Superior temporal gyrus (tissue), 1 donor: Measurements from ENCODE around the gene WAS.
"Not testable (repeated sequence)": the region's sequence is repeated elsewhere in the genome, so short reads cannot be mapped to it uniquely, and the experiment has no call there.

Source experiments
- DNase-seq: peaks from one replicate; pipeline ENCODE4 v3.0.0-alpha.2; 2016; ENCODE audit errors: extremely low spot score

The WAS gene

DNA sequence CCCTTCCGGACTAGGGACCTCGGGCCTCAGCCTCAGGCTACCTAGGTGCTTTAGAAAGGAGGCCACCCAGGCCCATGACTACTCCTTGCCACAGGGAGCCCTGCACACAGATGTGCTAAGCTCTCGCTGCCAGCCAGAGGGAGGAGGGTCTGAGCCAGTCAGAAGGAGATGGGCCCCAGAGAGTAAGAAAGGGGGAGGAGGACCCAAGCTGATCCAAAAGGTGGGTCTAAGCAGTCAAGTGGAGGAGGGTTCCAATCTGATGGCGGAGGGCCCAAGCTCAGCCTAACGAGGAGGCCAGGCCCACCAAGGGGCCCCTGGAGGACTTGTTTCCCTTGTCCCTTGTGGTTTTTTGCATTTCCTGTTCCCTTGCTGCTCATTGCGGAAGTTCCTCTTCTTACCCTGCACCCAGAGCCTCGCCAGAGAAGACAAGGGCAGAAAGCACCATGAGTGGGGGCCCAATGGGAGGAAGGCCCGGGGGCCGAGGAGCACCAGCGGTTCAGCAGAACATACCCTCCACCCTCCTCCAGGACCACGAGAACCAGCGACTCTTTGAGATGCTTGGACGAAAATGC, at the start of gene WAS:
Gene WAS (plus strand): TSS at position 389 of the 572 bp plus-strand sequence. CDS start 55 bp downstream, at position 444.
- no peak for DNase-seq

- no peak for DNase-seq
Measured at GRCh38 chrX:48636301-48636700, 47.3 kb upstream of the WAS start.

DNA sequence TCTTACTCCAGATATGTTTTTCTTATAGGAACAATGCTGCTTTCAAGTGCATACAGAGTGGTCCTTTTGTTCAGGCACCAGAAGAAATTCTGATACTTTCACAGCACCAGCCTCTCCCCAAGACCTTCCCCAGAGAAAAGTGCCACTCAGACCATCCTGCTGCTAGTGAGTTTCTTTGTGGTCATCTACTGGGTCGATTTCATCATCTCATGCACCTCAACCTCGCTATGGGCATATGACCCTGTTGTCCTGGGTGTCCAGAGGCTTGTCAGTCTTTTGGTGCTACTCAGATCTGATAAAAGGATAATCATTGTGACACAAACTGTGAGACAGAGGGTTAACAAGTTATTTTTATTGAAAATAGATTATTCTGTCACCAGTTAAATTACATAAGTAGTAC, 46.8 kb upstream of the WAS start:
- DNase-seq = no peak

DNA sequence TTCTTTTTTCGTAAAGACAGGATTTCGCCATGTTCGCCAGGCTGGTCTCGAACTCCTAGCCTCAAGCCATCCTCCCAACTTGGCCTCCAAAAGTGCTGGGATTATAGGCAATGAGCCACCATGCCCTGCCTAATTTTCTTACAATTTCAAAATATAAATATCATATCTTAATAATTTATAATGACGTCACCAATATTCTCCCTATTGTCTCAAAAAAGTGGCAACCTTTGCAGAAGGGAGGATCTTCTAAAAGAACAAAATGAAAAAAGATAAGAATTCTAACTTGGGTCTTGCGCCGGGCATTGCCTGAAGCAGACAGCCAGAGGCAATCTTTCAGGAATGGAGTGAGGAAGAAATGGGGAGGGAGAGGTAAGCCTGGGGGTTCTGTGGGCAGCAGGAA, 37.9 kb upstream of the WAS start:
- no peak for DNase-seq

DNA sequence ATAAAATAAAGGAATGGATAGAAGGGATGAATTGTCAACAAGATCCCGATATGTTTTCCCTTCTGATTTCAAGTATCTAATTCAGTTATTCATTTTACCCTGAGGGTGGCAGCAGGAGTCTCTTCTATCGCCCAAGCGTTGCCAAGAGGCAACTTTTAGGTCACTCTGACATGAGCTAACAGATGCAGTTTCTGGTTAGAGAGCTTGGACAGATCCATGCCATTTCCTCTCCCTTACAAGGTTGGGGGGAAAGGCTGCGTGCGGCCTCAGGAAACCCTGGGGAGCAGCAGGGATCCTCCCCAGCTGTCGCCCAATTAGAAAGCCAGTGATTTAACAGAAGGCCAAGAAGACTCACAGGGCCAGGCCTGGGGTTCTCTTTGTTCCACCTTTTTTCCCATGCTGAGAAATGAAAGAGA, 35.3 kb upstream of the WAS start:
- DNase-seq = peak; percentile 72

- no peak for DNase-seq
Measured at GRCh38 chrX:48649102-48649501, 34.5 kb upstream of the WAS start.

GRCh38 chrX:48652055-48652579, 31.5 kb upstream of the WAS start:
- not testable (repeated sequence) for DNase-seq

DNA sequence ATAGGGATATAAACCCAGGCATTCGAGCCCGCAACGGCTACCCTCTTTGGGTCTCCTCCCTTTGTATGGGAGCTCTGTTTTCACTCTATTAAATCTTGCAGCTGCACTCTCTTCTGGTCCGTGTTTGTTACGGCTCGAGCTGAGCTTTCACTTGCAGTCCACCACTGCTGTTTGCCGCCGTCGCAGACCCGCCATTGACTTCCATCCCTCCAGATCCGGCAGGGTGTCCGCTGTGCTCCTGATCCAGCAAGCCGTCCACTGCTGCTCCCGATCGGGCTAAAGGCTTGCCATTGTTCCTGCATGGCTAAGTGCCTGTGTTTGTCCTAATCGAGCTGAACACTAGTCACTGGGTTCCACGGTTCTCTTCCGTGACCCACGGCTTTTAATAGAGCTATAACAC, 28.9 kb upstream of the WAS start:
- DNase-seq = not testable (repeated sequence)

DNA sequence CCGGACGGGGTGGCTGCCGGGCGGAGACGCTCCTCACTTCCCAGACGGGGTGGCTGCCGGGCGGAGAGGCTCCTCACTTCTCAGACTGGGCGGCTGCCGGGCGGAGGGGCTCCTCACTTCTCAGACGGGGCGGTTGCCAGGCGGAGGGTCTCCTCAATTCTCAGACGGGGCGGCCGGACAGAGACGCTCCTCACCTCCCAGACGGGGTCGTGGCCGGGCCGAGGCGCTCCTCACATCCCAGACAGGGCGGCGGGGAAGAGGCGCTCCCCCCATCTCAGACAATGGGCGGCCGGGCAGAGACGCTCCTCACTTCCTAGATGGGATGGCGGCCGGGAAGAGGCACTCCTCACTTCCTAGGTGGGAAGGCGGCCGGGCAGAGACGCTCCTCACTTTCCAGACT, 23.9 kb upstream of the WAS start:
- not testable (repeated sequence) for DNase-seq

DNA sequence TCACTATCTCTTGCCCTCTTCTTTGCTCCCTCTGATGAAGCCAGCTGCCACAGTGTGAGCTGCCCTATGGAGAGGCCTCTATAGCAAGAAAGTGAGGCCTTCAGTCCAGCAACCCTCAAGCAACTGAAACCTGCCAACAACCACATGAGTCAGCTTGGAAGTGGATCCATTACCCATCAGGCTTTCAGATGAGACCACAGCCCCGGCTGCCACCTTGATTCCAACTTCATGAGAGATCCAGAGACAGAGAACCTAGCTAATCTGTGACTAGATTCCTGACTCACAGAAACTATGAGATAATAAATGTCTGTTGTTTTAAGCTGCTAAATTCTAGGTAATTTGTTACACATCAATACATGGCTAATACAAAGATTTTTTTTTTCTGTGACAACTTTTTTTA, 20.4 kb upstream of the WAS start:
- DNase-seq = no peak

- DNase-seq = no peak
Measured at GRCh38 chrX:48664156-48664555, 19.4 kb upstream of the WAS start.

DNA sequence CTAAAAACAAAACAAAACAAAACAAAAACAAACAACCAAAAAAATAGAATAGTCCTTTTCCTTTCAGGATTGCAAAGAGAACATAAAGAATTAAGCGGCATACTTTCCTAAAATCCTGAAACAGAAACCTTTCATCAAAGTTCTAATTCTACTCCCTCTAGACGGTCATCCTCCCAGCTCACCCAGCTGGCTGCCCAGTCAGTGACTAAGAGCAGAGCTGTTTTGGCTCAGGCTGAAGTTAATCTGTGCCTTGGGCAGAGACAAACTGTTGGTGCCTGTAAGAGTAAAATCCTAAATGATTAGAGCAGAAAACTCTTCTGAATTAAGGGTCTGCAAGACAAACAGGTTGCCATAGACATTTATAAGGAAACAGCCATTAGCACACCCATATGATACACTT, 17.6 kb upstream of the WAS start:
- no peak for DNase-seq

DNA sequence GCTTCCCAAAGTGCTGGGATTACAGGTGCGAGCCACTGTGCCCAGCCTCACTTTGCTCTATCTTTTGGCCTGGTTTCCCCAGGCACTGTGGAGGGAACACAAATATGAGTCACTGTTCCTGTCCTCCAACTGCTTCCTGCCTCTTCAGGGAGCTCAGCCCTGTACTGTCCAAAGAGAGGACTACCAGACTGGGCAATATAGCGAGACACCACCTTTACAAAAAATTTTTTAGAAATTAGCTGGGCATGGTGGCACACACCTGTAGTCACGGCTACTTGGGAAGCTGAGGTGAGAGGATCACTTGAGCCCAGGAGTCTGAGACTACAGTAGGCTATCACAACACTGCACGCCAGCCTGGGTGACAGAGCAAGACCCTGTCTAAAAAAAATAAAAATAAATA, 16.9 kb upstream of the WAS start:
- DNase-seq = no peak

GRCh38 chrX:48667509-48667908, 16.1 kb upstream of the WAS start:
- no peak for DNase-seq

GRCh38 chrX:48668187-48668586, 15.4 kb upstream of the WAS start:
- not testable (repeated sequence) for DNase-seq

GRCh38 chrX:48676106-48676892, 7.3 kb upstream of the WAS start:
- peak; percentile 77 for DNase-seq

GRCh38 chrX:48676893-48677270, 6.7 kb upstream of the WAS start:
- DNase-seq = no peak

GRCh38 chrX:48677516-48677915, 6.1 kb upstream of the WAS start:
- no peak for DNase-seq

DNA sequence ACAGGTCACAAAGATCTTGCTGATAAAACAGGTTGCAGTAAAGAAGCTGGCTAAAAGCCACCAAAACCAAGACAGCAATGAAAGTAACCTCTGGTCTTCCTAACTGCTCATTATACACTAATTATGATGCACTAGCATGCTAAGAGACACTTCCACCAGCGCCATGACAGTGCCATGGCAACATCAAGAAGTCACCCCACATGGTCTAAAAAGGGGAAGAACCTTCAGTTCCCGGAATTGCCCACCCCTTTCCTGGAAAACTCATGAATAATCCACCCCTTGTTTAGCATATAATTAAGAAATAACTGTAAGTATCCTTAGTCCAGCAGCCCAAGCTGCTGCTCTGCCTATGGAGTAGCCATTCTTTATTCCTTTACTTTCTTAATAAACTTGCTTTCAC, 3.1 kb upstream of the WAS start:
- DNase-seq = not testable (repeated sequence)

GRCh38 chrX:48680925-48681324, 2.7 kb upstream of the WAS start:
- not testable (repeated sequence) for DNase-seq

- DNase-seq = no peak
Measured at GRCh38 chrX:48681539-48682183, 1.9 kb upstream of the WAS start.

DNA sequence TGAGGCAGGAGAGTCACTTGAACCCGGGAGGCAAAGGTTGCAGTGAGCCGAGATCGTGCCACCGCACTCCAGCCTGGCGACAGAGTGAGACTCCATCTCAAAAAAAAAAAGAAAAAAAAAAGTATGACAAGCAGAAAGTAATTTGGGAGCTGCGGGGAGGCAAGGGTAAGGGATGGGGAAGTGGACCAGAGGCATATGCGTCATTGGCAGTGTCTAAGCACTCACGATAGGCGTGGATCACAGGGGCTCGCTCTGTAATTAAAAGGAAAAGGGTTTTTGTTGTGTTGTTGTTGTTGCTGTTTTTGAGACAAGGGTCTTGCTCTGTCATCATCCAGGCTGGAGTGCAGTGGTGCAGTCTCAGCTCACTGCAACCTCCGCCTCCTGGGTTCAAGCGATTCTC, 804 bp upstream of the WAS start:
- DNase-seq = not testable (repeated sequence)

GRCh38 chrX:48684134-48684533, 535 bp downstream of the WAS start:
- no peak for DNase-seq
